GM12891 (cell line): Measurements from ENCODE around the gene NEK7.

Source experiments
- POLR2A ChIP-seq: IDR thresholded peaks from 2 replicates; pipeline ENCODE4 v1.6.1; 2011; ENCODE audit warnings: low read depth, low read length, control low read depth
- POLR2AphosphoS5 ChIP-seq: IDR thresholded peaks from 2 replicates; pipeline ENCODE4 v1.6.1; 2011; ENCODE audit warnings: low read depth, low read length, control low read depth
- POU2F2 ChIP-seq: IDR thresholded peaks from 2 replicates; pipeline ENCODE4 v1.6.1; 2011; ENCODE audit warnings: low read depth, mild to moderate bottlenecking, control low read depth, low read length, moderate library complexity
- SPI1 ChIP-seq: IDR thresholded peaks from 2 replicates; pipeline ENCODE4 v1.6.1; 2011; ENCODE audit warnings: low read depth, low read length, control low read depth
- TAF1 ChIP-seq: IDR thresholded peaks from 2 replicates; pipeline ENCODE4 v1.6.1; 2011; ENCODE audit warnings: low read depth, low read length, control low read depth

DNA sequence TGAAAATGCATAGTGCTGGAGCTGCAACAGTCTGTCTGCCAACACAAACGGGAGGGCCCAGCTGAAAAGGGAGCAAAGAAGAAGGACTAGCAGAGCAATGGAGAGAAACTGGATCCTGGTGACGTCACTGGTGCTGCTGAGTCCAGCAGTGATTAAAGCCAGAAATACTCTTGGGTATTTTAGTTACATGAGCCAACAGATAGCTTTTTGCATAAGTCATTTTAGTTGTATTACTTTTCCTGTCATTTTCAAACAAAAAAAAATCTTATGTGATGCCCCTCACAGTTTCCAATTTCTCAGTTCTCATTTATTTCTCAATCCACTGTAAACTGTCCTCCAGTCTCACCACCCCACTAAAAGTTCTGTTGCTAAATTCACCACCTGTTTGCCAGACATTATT lies 38.7 kb upstream of the NEK7 start:
- TF ChIP-seq POLR2AphosphoS5 = no peak
- no peak for TF ChIP-seq TAF1
- TF ChIP-seq POLR2A = no peak
- no peak for TF ChIP-seq SPI1
- no peak for TF ChIP-seq POU2F2
